ENCODE measurements around the gene SOHLH1. TPM values are rescaled to one million over a fixed set of nuclear protein-coding genes. Genes with fewer than 3 reads are reported as not detected.

The SOHLH1 gene
- total RNA-seq, 4 donors from 2014 or later, result not detected

GRCh38 chr9:135724186-135724787 is 25.0 kb upstream of the SOHLH1 start:
- Histone ChIP-seq H3K4me1 (no peaks in the 10 kb centered on the region), H3K4me3 (replicated peaks in 1 of 3) (no peak overlapping the region), H3K27ac (no peak overlapping the region), H3K27me3 (no peaks in the 10 kb centered on the region), H3K9me3 (no peaks in the 10 kb centered on the region), H3K36me3 (no peaks in the 10 kb centered on the region)
- DNase-seq, result no peak
- 74% methylated on average over 11 to 15 of the region's 16 CpGs for WGBS, 2 donors
- intact Hi-C loops (cut with DNase I), result no loop called here
- no peak for TF ChIP-seq POLR2A (IDR thresholded peaks at IDR 0.05)
- TF ChIP-seq, protein P1, sequence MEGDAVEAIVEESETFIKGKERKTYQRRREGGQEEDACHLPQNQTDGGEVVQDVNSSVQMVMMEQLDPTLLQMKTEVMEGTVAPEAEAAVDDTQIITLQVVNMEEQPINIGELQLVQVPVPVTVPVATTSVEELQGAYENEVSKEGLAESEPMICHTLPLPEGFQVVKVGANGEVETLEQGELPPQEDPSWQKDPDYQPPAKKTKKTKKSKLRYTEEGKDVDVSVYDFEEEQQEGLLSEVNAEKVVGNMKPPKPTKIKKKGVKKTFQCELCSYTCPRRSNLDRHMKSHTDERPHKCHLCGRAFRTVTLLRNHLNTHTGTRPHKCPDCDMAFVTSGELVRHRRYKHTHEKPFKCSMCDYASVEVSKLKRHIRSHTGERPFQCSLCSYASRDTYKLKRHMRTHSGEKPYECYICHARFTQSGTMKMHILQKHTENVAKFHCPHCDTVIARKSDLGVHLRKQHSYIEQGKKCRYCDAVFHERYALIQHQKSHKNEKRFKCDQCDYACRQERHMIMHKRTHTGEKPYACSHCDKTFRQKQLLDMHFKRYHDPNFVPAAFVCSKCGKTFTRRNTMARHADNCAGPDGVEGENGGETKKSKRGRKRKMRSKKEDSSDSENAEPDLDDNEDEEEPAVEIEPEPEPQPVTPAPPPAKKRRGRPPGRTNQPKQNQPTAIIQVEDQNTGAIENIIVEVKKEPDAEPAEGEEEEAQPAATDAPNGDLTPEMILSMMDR (IDR thresholded peaks at IDR 0.05), result no peak

GRCh38 chr9:135722365-135722764 is 23.1 kb upstream of the SOHLH1 start:
- H3K4me1 ChIP-seq, result no peaks in the 10 kb centered on the region
- no peak overlapping the region for H3K27ac ChIP-seq
- H3K27me3 ChIP-seq, result no peaks in the 10 kb centered on the region
- H3K36me3 ChIP-seq, result no peaks in the 10 kb centered on the region
- no peak for TF ChIP-seq POLR2A (IDR thresholded peaks at IDR 0.05)
- TF ChIP-seq, protein P1 (IDR thresholded peaks at IDR 0.05), result no peak
- no peaks in the 10 kb centered on the region for H3K9me3 ChIP-seq
- DNase-seq, result no peak
- WGBS, 2 donors, result 71 to 74% methylated on average over 17 to 18 of the region's 18 CpGs
- intact Hi-C loops (cut with DNase I), result no loop called here
- no peak overlapping the region for H3K4me3 ChIP-seq (replicated peaks in 1 of 3)

- Histone ChIP-seq H3K9me3 (no peaks in the 10 kb centered on the region), H3K36me3 (no peaks in the 10 kb centered on the region), H3K4me1 (no peaks in the 10 kb centered on the region), H3K27ac (no peak overlapping the region), H3K27me3 (peaks cover 3% of the 10 kb centered on the region), H3K4me3 (replicated peaks in 1 of 3) (no peak overlapping the region)
- 65% methylated on average over 4 of the region's 9 CpGs; no CpG with 5 or more reads in 1 of the 2 donors for WGBS, 2 donors
- TF ChIP-seq POLR2A (IDR thresholded peaks at IDR 0.05), result no peak
- TF ChIP-seq, protein P1 (IDR thresholded peaks at IDR 0.05), result no peak
- intact Hi-C loops (cut with DNase I), result no loop called here
- no peak for DNase-seq
These were observed 20.2 kb upstream of the SOHLH1 start for GRCh38 chr9:135719472-135719871.

- 76 to 81% methylated on average over 3 to 8 of the region's 15 CpGs for WGBS, 2 donors
- Histone ChIP-seq H3K36me3 (no peaks in the 10 kb centered on the region), H3K27ac (no peak overlapping the region), H3K4me1 (no peaks in the 10 kb centered on the region), H3K27me3 (peaks cover 3% of the 10 kb centered on the region), H3K4me3 (replicated peaks in 1 of 3) (no peak overlapping the region), H3K9me3 (no peaks in the 10 kb centered on the region)
- DNase-seq, result no peak
- intact Hi-C loops (cut with DNase I), result no loop called here
- TF ChIP-seq, protein P1 (IDR thresholded peaks at IDR 0.05), result no peak
- TF ChIP-seq POLR2A (IDR thresholded peaks at IDR 0.05), result no peak
These were observed 19.3 kb upstream of the SOHLH1 start for GRCh38 chr9:135718616-135719015.

DNA sequence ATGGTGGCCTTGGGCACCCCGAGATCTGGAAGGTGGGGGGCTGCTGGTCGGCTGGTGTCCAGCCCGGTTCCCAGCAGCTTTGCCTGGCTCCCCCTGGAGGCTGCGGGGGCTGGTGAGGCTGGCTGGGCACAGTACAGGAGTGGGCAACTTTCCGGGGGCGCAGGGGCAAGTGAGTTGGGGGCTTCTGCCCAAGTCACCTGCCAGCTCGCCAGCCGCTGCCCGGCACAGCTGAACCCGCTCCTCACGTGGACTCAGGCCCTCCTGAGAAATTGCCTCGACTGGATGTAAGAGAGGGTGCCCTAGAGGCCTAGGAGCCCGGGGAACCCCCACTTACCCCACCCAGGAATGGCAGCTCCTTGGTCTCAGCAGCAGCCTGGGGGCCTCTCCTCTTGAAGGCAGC is 18.1 kb upstream of the SOHLH1 start:
- no peak for DNase-seq
- TF ChIP-seq, protein P1 (IDR thresholded peaks at IDR 0.05), result no peak
- TF ChIP-seq POLR2A (IDR thresholded peaks at IDR 0.05), result no peak
- H3K27me3 ChIP-seq, result peaks cover 3% of the 10 kb centered on the region
- WGBS, 2 donors, result 73 to 100% methylated on average over 1 to 3 of the region's 13 CpGs
- no peak overlapping the region for H3K27ac ChIP-seq
- no peaks in the 10 kb centered on the region for H3K4me1 ChIP-seq
- H3K4me3 ChIP-seq (replicated peaks in 1 of 3), result no peak overlapping the region
- no peaks in the 10 kb centered on the region for H3K36me3 ChIP-seq
- intact Hi-C loops (cut with DNase I), result no loop called here
- no peaks in the 10 kb centered on the region for H3K9me3 ChIP-seq
